Large intestine (tissue), 3 donors: ENCODE data around the gene KDM3A. TPM values are rescaled to one million over a fixed set of nuclear protein-coding genes. Genes with fewer than 3 reads are reported as not detected.
"Not testable (repeated sequence)": the region's sequence is repeated elsewhere in the genome, so short reads cannot be mapped to it uniquely, and the experiment has no call there.

Experiments used
- DNase-seq, 2 donors: peaks; one replicate each; pipeline versions ENCODE4 v3.0.0 to v3.0.0-alpha.2; 2013
- H3K27ac ChIP-seq: one replicate; pipeline ENCODE4 v1.5.1; 2013; ENCODE audit warnings: low read length
- H3K27me3 ChIP-seq: 2 replicates; pipeline ENCODE4 v1.6.1; 2013; ENCODE audit warnings: low read length; ENCODE audit not compliant: control insufficient read depth, insufficient read depth
- H3K36me3 ChIP-seq: 2 replicates; pipeline ENCODE4 v1.6.1; 2013; ENCODE audit warnings: low read length; ENCODE audit not compliant: control insufficient read depth, insufficient read depth
- H3K4me1 ChIP-seq: one replicate; pipeline ENCODE4 v1.6.1; 2013; ENCODE audit warnings: low read length; ENCODE audit not compliant: control insufficient read depth, insufficient read depth
- H3K4me3 ChIP-seq: one replicate; pipeline ENCODE4 v1.5.1; 2013; ENCODE audit warnings: low read length
- H3K9me3 ChIP-seq: one replicate; pipeline ENCODE4 v1.6.1; 2013; ENCODE audit warnings: mild to moderate bottlenecking, low read depth, low read length, moderate library complexity; ENCODE audit not compliant: control insufficient read depth
- WGBS: methylation state at CpG from one replicate; pipeline ENCODE4 v1.1.5; 2013; ENCODE audit warnings: low lambda C conversion rate; ENCODE audit not compliant: insufficient coverage; 5-methylcytosine and 5-hydroxymethylcytosine counted together
- polyA plus RNA-seq: library from polyadenylated mRNA; unstranded; fragments of 120-200 nt; gene quantifications from one replicate; pipeline ENCODE4 v1.2.1, GENCODE V29; 2013

KDM3A gene
- polyA plus RNA-seq, 1 donor = 46.3 TPM

- Histone ChIP-seq H3K27ac (no peak overlapping the region), H3K4me1 (no peaks in the 10 kb centered on the region), H3K36me3 (peaks cover 67% of the 10 kb centered on the region), H3K27me3 (no peaks in the 10 kb centered on the region), H3K9me3 (no peaks in the 10 kb centered on the region), H3K4me3 (no peak overlapping the region)
- 83% methylated on average over 2 of the region's 3 CpGs for WGBS
- DNase-seq = no peak
These were observed 48.4 kb downstream of the KDM3A start for GRCh38 chr2:86489542-86489941.

DNA sequence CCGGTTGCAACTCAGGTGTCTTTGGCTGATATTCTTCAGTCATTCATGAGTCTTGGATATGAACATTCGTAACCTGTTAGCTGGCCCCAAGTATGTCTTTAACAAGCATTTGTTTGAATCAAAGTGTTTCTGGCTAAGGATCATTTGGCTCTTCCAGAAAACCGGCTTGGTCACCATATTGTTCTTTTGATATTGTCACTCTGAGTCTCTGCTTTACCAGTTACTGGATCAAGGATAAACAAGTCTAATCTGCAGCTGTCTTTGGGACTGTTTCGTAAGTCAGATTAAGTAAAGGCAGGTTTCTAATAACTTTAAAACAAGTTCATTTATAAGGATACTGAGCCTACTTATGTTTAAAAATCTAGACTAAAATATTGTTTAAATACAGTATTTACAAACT lies 49.1 kb downstream of the KDM3A start:
- Histone ChIP-seq H3K4me1 (no peaks in the 10 kb centered on the region), H3K9me3 (no peaks in the 10 kb centered on the region), H3K4me3 (no peak overlapping the region), H3K27ac (no peak overlapping the region), H3K27me3 (no peaks in the 10 kb centered on the region), H3K36me3 (peaks cover 68% of the 10 kb centered on the region)
- no peak for DNase-seq
- WGBS = 100% methylated on average over 2 of the region's 4 CpGs

- Histone ChIP-seq H3K4me3 (no peak overlapping the region), H3K27me3 (no peaks in the 10 kb centered on the region), H3K27ac (no peak overlapping the region), H3K9me3 (peaks cover 3% of the 10 kb centered on the region), H3K4me1 (no peaks in the 10 kb centered on the region), H3K36me3 (peaks cover 65% of the 10 kb centered on the region)
- no CpG with 5 or more reads among the region's 4 CpGs for WGBS
- no peak for DNase-seq
These were observed 49.9 kb downstream of the KDM3A start for GRCh38 chr2:86491088-86491487.

GRCh38 chr2:86492048-86492453 lies 50.9 kb downstream of the KDM3A start:
- DNase-seq = peak; percentile 11 to 50
- no CpG with 5 or more reads among the region's 1 CpG for WGBS
- H3K4me1 ChIP-seq = no peaks in the 10 kb centered on the region
- H3K27me3 ChIP-seq = no peaks in the 10 kb centered on the region
- H3K27ac ChIP-seq = no peak overlapping the region
- no peak overlapping the region for H3K4me3 ChIP-seq
- H3K9me3 ChIP-seq = peaks cover 3% of the 10 kb centered on the region
- peaks cover 59% of the 10 kb centered on the region for H3K36me3 ChIP-seq

DNA sequence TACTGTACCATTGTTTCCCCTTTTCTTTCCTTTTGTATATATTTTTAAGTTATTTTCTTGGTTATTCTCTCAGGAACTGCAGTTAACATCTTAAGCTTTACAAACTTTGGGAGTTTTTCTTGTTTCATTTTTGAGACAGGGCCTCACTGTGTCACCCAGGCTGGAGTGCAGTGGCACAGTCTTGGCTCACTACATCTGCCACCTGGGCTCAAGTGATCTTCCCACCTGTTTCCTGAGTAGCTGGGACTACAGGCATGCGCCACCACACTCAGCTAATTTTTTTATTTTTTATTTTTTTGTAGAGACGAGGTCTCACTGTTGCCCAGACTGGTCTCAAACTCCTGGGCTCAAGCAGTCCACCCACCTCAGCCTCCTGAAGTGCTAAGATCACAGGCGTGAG lies 55.2 kb downstream of the KDM3A start:
- not testable (repeated sequence) for H3K4me1 ChIP-seq, H3K27me3 ChIP-seq, DNase-seq, H3K27ac ChIP-seq, H3K4me3 ChIP-seq
- H3K36me3 ChIP-seq = peaks cover 60% of the 10 kb centered on the region
- WGBS = no CpG with 5 or more reads among the region's 3 CpGs
- H3K9me3 ChIP-seq = peaks cover 10% of the 10 kb centered on the region

GRCh38 chr2:86498468-86499260 lies 57.5 kb downstream of the KDM3A start:
- Histone ChIP-seq H3K27ac (no peak overlapping the region), H3K36me3 (peaks cover 65% of the 10 kb centered on the region), H3K4me1 (no peaks in the 10 kb centered on the region), H3K9me3 (peaks cover 10% of the 10 kb centered on the region), H3K4me3 (no peak overlapping the region), H3K27me3 (no peaks in the 10 kb centered on the region)
- no peak for DNase-seq
- WGBS = 100% methylated on average over 3 of the region's 3 CpGs

- H3K4me1 ChIP-seq = no peaks in the 10 kb centered on the region
- H3K27me3 ChIP-seq = no peaks in the 10 kb centered on the region
- no peak overlapping the region for H3K27ac ChIP-seq
- no peak overlapping the region for H3K4me3 ChIP-seq
- DNase-seq = no peak
- H3K9me3 ChIP-seq = peaks cover 10% of the 10 kb centered on the region
- H3K36me3 ChIP-seq = peaks cover 70% of the 10 kb centered on the region
- WGBS = no CpG with 5 or more reads among the region's 6 CpGs
These were observed 58.2 kb downstream of the KDM3A start for GRCh38 chr2:86499326-86499725.

- no peak for DNase-seq
- Histone ChIP-seq H3K27ac (no peak overlapping the region), H3K36me3 (peaks cover 73% of the 10 kb centered on the region), H3K4me1 (no peaks in the 10 kb centered on the region), H3K27me3 (no peaks in the 10 kb centered on the region), H3K4me3 (no peak overlapping the region), H3K9me3 (peaks cover 9% of the 10 kb centered on the region)
- WGBS = no CpG with 5 or more reads among the region's 2 CpGs
These were observed 59.3 kb downstream of the KDM3A start for GRCh38 chr2:86500325-86501083.

DNA sequence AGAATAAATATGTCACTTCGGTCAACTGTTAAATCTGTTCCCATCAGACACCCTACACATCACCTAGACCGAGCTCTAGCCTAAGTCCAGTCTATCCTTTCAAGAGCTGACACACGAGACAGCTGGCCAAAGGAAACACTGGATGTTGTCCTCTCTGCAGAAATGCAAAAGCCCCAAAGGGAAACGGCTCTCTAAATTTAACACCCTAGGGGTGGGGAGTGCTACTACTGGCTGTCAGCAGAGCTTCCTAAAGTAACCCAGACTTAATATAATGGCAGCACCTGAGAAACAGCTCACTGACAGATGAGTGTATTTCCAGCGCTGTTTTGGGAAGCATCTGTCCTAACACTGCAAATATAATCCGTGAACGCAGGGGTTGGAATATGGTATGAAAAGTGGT lies 66.4 kb downstream of the KDM3A start:
- Histone ChIP-seq H3K27ac (no peak overlapping the region), H3K27me3 (no peaks in the 10 kb centered on the region), H3K4me1 (no peaks in the 10 kb centered on the region), H3K36me3 (peaks cover 59% of the 10 kb centered on the region), H3K4me3 (no peak overlapping the region), H3K9me3 (no peaks in the 10 kb centered on the region)
- no CpG with 5 or more reads among the region's 7 CpGs for WGBS
- no peak for DNase-seq

DNA sequence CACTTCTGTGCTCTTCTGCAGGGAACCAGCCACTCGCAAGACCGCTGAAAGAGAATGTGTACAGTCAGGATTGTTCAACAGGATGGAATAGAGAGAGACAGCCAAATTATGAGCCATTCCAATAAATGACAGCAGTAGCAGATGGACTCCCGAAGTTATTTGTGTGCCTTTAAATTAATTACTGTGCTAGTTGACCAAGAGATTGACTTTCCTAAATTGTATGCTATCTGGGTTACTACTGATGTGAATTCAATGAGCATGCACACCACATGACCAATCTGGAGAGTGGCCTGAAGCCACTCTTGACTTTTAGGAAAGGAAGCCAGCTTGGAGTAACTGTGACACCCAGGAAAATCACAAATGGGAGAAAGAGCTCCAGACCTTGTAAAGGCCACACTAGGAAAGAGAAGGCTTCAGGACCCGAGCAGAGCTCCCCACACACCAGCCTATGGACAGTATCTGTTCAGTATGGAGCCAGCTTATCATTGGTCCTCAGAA lies 69.3 kb downstream of the KDM3A start:
- H3K27me3 ChIP-seq = no peaks in the 10 kb centered on the region
- no peaks in the 10 kb centered on the region for H3K9me3 ChIP-seq
- no peaks in the 10 kb centered on the region for H3K4me1 ChIP-seq
- H3K27ac ChIP-seq = no peak overlapping the region
- peaks cover 43% of the 10 kb centered on the region for H3K36me3 ChIP-seq
- DNase-seq = no peak
- H3K4me3 ChIP-seq = no peak overlapping the region
- 100% methylated on average over 1 of the region's 4 CpGs for WGBS
